Activated T-cell treated with anti-CD3 and anti-CD28 coated beads, Interleukin-2, amount 50 U/mL, for 1 hour (primary cell): Measurements from ENCODE around the gene SHANK1.

Experiments
- DNase-seq: peaks from one replicate; pipeline ENCODE4 v3.0.0-alpha.2; 2020

Gene SHANK1

GRCh38 chr19:50657712-50658440 lies 61.7 kb downstream of the SHANK1 start:
- DNase-seq = peak; percentile 78

DNA sequence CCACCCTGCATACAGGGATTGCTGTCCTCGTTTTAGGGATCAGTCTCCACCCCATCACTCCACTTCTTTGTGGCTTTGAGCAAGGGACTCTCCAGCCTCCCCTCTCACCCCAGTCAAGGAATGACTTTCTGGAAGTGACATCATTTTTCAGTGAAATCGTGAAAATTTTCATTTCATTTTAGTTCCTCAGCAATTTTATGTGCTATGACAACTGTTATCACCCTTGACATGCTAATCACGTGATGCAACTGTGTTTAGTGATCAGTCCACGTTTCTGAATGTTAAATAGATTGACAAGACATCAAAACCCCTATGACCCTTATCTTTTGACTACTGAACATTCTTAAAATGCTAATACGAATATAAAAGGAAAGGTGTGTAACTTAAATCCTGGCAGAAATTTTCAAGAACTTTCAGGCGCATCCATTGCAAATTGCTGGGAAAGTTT lies 62.4 kb downstream of the SHANK1 start:
- no peak for DNase-seq

DNA sequence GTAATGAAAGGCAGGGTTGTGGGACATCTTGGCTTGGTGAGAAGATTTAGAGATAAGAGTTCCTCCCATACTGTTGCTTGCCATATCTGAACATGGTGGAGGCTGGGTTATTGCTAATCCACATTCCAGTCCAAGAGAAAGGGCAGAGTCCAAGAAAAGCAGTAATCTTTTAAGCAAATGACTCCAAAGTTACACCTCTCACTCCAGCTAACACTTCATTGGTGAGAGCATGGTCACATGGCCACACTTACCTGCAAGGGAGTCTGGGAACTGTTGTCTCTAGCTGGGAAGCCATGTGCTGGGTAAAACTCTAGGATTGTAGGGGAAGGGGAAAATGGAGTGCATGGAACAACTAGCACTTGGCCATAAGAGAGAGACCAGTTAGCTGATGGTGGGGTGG lies 64.7 kb downstream of the SHANK1 start:
- DNase-seq = no peak

- no peak for DNase-seq
Observed at GRCh38 chr19:50652722-50653121, 66.9 kb downstream of the SHANK1 start.

- no peak for DNase-seq
Observed at GRCh38 chr19:50651174-50651573, 68.4 kb downstream of the SHANK1 start.

DNA sequence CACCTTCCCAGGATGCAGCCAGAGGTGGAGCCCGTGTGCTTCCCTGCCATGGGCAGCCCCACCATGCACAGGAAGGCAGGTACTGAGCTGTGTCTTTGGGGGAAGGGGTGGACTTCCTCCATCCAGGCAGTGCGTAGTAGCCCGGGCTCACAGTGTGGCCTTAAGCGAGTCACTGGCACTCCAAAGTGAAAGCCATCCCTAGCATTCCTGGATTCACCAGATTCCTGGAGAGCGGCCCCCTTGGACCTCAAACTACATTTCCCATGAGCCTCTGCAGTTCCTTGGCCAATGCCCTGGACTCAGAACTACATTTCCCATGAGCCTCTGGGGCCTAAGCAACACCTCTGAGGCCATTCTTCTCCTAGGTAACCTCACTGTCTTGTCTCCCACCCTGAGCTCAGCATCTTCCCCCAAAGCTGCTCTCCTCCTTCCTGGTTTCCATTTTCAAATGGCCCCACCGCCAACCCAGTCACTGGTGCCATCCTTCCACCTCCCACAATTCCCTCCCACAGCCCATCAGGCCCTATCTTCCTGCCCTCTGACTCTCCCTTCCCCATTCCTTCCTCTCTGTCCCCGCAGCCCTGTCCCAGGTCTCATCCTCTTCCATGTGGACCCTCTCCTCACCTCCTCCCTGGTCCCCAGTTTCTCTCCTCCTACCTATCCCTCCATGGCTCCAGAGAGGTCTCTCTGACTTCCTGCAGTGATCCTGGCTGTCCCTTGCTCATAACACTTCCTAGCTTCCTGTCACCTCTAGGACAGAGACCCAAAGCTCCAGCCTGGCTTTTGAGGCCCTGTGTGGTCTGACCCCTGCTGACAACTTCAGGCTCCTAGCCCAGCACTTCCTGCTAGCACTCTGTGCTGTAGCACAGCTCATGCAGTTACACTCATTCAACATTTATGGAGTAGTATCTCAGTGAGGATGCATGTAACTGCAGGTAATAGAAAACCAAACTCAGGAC lies 69.9 kb downstream of the SHANK1 start, which contains the start of gene C19orf81:
TSS of gene C19orf81 (plus strand) at position 13 of the 959 bp plus-strand sequence. CDS start at position 13, 0 bp downstream.
- DNase-seq = no peak

GRCh38 chr19:50648659-50649058 lies 70.9 kb downstream of the SHANK1 start:
- no peak for DNase-seq

GRCh38 chr19:50647879-50648615 lies 71.6 kb downstream of the SHANK1 start:
- no peak for DNase-seq

GRCh38 chr19:50646074-50646807 lies 73.4 kb downstream of the SHANK1 start:
- no peak for DNase-seq

- DNase-seq = no peak
Observed at GRCh38 chr19:50645107-50645506, 74.5 kb downstream of the SHANK1 start.

- DNase-seq = no peak
Observed at GRCh38 chr19:50644315-50644915, 75.2 kb downstream of the SHANK1 start.

DNA sequence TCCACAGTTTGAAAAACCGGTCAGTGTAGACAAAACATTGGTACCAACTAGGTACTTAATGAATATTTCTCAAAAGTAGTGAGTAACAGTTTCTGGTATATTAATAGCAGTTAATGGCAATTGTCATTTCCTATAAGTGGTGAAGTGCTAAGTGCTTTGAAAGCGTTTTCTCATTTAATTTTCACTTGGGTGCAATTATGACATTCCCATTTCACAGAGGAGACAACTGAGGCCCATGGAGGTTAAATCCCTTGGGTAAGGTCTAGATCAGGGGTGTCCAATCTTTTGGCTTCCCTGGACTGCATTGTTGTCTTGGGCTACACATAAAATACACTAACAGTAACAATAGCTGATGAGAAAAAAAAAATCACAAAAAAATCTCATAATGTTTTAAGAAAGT lies 79.2 kb downstream of the SHANK1 start:
- no peak for DNase-seq

DNA sequence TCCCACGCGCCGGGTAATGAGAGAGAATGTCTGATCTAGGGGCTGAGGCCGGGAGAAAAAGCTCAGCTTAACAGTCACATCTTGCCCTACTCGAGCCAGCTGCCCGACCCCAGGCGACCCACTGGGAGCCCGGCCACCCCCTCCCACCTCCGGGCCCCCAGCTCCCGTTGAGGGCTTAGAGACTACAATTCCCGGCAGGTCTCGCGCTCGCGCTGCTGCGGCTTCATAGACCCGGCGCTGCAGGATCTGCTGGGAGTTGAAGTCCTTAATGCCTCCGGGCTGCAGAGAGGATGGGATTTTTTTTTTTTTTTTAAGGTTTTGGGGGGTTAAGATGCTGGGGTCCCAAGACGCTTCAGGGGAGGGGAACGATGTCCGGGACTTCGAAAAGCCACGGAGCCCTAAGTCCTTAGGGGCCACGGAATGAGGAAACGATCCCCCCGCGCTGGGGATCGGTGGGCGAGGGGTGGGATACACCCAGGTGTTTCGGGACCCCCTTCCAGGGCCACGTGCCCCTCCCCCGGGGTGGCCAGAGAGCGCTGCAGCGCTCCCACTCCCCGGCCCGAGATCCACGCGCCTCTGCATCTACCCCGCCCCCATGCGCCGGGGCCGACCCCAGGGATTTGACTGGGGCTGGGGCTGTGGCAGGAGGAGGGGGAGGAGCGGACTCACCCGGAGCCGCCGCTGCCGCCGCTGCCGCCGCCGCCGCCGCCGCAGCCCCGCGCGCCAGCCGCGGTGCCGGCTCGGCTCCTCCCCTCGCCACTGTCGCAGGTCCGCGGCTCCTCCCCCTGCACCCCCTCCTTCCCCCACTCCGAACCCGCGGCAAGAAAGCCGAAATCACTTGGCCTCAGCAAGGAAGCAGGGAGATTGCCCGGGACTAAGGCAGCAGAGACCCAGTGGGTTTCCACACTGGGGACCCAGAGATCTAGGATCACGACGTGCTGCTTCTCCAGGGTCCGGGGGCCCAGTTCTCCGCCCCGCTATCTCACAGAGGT lies 80.2 kb downstream of the SHANK1 start, which contains the start of gene SYT3:
TSS of gene SYT3 (minus strand) at position 761 of the 992 bp plus-strand sequence. CDS start 2,470 bp downstream, outside the sequence.
- DNase-seq = peak; percentile 49

GRCh38 chr19:50638600-50638999 lies 81.0 kb downstream of the SHANK1 start:
- no peak for DNase-seq

DNA sequence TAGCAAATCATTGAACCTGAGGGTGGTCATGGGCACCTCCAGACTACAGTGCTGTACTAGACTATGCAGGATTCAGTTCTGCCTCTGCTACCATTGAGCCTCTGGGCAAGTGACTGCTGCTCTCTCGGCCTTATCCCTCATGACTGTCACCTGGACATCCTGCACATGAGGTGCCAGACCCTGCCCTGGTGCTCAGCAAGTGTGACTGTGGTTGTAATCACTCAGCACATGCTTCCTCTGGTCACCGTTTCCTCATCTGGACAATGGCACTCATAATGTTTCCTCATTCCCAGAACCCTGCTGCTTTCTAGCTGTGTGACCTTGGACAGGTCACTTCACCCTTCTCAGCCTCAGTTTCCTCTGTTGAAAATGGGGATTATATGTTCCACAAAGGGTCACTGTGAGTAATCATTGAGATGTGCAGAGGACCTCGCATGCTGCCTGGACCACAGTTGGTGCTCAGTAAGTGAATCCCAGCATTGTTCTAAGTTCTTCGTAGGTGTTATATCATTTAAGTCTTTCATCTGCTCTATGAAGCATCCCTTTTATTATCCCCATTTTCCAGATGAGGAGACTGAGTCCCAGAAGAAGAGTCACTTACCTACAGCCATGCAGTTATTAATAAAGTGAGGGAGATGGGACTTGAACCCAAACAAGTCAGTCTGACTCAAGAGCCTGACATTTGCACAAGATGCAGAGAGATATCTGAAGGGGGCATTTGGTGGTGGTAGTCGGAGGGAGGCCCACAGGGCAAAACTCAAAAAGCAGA lies 83.1 kb downstream of the SHANK1 start:
- DNase-seq = no peak

GRCh38 chr19:50633973-50634372 lies 85.6 kb downstream of the SHANK1 start:
- DNase-seq = no peak

DNA sequence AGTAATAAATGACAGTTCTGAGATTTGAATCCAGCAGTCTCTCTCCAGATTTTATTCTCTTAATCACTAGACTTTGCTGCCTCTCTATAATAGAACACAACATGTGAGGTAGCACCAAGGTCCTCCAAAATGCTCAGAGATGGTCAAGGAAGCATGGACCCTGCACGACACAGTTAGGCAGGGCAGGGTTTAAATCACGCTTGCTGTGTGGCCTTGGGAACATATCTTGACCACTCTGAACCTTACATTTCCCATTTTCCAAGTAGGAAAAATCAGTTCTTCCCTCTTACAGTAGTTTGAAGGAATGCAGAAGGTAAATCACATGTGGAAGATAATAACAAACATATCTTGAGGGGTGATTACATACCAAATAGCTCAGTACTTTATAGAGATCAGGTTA lies 86.2 kb downstream of the SHANK1 start:
- no peak for DNase-seq

- no peak for DNase-seq
Observed at GRCh38 chr19:50632151-50632835, 87.3 kb downstream of the SHANK1 start.

- DNase-seq = no peak
Observed at GRCh38 chr19:50629801-50630200, 89.8 kb downstream of the SHANK1 start.
